ENCODE results near the gene SLC2A4.

SLC2A4 gene

GRCh38 chr17:7296189-7296861 is 14.8 kb downstream of the SLC2A4 start:
- DNase-seq (ENCODE audit: extremely low read depth in 1 of 2, low read depth in 1 of 2): peak in 1 of 2 donors; percentile 54

- DNase-seq (ENCODE audit: extremely low read depth in 1 of 2, low read depth in 1 of 2): no peak
These were observed 22.7 kb downstream of the SLC2A4 start for GRCh38 chr17:7304179-7304578.

- peak; percentile 100 for DNase-seq (ENCODE audit: extremely low read depth in 1 of 2, low read depth in 1 of 2)
These were observed 25.6 kb downstream of the SLC2A4 start, which contains the start of gene EIF5A for GRCh38 chr17:7306911-7307685. Gene EIF5A, plus strand, starts transcription at chr17:7307628. Its CDS starts 2,008 bp downstream, at chr17:7309636.

- peak in 1 of 2 donors; percentile 33 for DNase-seq (ENCODE audit: extremely low read depth in 1 of 2, low read depth in 1 of 2)
These were observed 26.4 kb downstream of the SLC2A4 start for GRCh38 chr17:7307686-7308624.

GRCh38 chr17:7308625-7309433 is 27.3 kb downstream of the SLC2A4 start:
- peak; percentile 69 to 78 for DNase-seq (ENCODE audit: extremely low read depth in 1 of 2, low read depth in 1 of 2)

- DNase-seq (ENCODE audit: extremely low read depth in 1 of 2, low read depth in 1 of 2): no peak
These were observed 28.1 kb downstream of the SLC2A4 start for GRCh38 chr17:7309628-7310027.

- DNase-seq (ENCODE audit: extremely low read depth in 1 of 2, low read depth in 1 of 2): no peak
These were observed 29.7 kb downstream of the SLC2A4 start for GRCh38 chr17:7311110-7311705.

GRCh38 chr17:7312432-7313087 is 31.0 kb downstream of the SLC2A4 start:
- DNase-seq (ENCODE audit: extremely low read depth in 1 of 2, low read depth in 1 of 2): no peak

GRCh38 chr17:7313088-7313889 is 31.8 kb downstream of the SLC2A4 start:
- DNase-seq (ENCODE audit: extremely low read depth in 1 of 2, low read depth in 1 of 2): no peak

- no peak for DNase-seq (ENCODE audit: extremely low read depth in 1 of 2, low read depth in 1 of 2)
These were observed 32.6 kb downstream of the SLC2A4 start for GRCh38 chr17:7313890-7314718.

- DNase-seq (ENCODE audit: extremely low read depth in 1 of 2, low read depth in 1 of 2): peak; percentile 76 to 91
These were observed 33.4 kb downstream of the SLC2A4 start, which contains the start of gene GPS2 for GRCh38 chr17:7314719-7315569. Gene GPS2, minus strand, starts transcription at chr17:7315360. Its CDS starts 308 bp downstream, at chr17:7315052.

- no peak for DNase-seq (ENCODE audit: extremely low read depth in 1 of 2, low read depth in 1 of 2)
These were observed 34.2 kb downstream of the SLC2A4 start for GRCh38 chr17:7315570-7316235.

- DNase-seq (ENCODE audit: extremely low read depth in 1 of 2, low read depth in 1 of 2): no peak
These were observed 35.8 kb downstream of the SLC2A4 start for GRCh38 chr17:7317161-7317803.

- no peak for DNase-seq (ENCODE audit: extremely low read depth in 1 of 2, low read depth in 1 of 2)
These were observed 36.8 kb downstream of the SLC2A4 start for GRCh38 chr17:7318121-7318860.

GRCh38 chr17:7321466-7321865 is 39.9 kb downstream of the SLC2A4 start:
- no peak for DNase-seq (ENCODE audit: extremely low read depth in 1 of 2, low read depth in 1 of 2)
